ENCODE measurements around the gene MYH11. TPM values are rescaled to one million over a fixed set of nuclear protein-coding genes. Genes with fewer than 3 reads are reported as not detected.

MYH11 gene
- total and polyA plus RNA-seq, 8 donors = 47.3 to 208 (median 124) TPM

DNA sequence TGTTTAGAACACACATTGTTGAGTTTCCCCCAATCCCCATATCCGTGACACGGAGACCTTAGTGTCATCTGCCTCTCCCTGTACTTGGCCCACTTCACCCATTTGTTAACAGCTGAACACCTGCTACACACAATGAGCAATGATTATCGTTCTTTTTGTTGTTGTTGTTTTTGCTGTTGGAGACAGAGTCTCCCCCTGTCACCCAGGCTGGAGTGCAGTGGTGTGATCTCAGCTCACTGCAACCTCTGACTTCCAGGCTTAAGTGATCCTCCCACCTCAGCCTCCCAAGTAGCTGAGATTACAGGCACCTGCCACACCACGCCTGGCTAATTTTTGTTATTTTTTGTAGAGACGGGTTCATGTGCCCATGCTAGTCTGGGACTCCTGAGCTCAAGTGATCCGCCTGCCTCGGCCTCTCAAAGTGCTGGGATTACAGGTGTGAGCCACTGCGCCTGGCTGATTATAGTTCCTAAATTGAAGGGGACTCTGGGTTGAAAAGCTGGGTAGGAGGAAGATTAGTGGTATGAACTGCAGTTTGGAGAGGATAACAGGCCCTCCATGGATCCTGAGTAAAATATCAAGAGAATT, 185.2 kb downstream of the MYH11 start:
- TF ChIP-seq, protein P1, sequence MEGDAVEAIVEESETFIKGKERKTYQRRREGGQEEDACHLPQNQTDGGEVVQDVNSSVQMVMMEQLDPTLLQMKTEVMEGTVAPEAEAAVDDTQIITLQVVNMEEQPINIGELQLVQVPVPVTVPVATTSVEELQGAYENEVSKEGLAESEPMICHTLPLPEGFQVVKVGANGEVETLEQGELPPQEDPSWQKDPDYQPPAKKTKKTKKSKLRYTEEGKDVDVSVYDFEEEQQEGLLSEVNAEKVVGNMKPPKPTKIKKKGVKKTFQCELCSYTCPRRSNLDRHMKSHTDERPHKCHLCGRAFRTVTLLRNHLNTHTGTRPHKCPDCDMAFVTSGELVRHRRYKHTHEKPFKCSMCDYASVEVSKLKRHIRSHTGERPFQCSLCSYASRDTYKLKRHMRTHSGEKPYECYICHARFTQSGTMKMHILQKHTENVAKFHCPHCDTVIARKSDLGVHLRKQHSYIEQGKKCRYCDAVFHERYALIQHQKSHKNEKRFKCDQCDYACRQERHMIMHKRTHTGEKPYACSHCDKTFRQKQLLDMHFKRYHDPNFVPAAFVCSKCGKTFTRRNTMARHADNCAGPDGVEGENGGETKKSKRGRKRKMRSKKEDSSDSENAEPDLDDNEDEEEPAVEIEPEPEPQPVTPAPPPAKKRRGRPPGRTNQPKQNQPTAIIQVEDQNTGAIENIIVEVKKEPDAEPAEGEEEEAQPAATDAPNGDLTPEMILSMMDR (IDR thresholded peaks at IDR 0.05) = no peak
- Histone ChIP-seq H3K27ac (peak overlapping the region; percentile 91 to 98), H3K36me3 (peaks cover 0 to 45% of the 10 kb centered on the region in 2 donors), H3K4me3 (no peak overlapping the region), H3K4me1 (peaks cover 13 to 32% of the 10 kb centered on the region in 2 donors), H3K27me3 (no peaks in the 10 kb centered on the region), H3K9me3 (no peaks in the 10 kb centered on the region)
- intact Hi-C loops (cut with DNase I) = no loop called here
- ATAC-seq (no peak), DNase-seq (no peak)

DNA sequence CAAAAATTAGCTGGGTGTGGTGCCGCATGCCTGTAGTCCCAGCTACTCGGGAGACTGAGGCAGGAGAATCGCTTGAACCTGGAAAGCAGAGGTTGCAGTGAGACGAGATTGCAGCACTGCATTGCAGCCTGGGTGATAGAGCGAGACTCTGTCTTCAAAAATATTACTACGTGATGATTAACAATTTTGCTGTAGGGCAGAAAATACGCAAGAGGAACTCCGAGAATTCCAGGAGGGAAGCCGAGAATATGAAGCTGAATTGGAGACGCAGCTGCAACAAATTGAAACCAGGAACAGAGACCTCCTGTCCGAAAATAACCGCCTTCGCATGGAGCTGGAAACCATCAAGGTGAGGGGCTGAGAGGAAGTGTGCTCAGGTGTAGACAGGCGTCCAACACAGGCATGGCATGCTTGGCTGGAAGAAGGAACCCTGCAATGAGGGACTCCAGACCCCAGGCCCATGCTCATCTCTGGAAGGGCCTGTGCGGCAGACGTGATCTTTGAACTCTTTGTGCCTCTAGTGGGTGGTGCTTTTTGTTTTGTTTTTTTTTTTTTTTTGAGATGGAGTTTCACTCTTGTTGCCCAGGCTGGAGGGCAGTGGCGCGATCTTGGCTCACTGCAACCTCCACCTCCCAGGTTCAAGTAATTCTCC, 189.6 kb downstream of the MYH11 start:
- H3K9me3 ChIP-seq = no peaks in the 10 kb centered on the region
- peaks cover 3 to 15% of the 10 kb centered on the region in 2 donors for H3K4me1 ChIP-seq
- H3K27ac ChIP-seq = no peak overlapping the region
- intact Hi-C loops (cut with DNase I) = no loop called here
- TF ChIP-seq, protein P1 (IDR thresholded peaks at IDR 0.05) = no peak
- H3K4me3 ChIP-seq = no peak overlapping the region
- no peaks in the 10 kb centered on the region for H3K27me3 ChIP-seq
- peaks cover 0 to 64% of the 10 kb centered on the region in 2 donors for H3K36me3 ChIP-seq
- ATAC-seq = no peak
- DNase-seq = no peak

DNA sequence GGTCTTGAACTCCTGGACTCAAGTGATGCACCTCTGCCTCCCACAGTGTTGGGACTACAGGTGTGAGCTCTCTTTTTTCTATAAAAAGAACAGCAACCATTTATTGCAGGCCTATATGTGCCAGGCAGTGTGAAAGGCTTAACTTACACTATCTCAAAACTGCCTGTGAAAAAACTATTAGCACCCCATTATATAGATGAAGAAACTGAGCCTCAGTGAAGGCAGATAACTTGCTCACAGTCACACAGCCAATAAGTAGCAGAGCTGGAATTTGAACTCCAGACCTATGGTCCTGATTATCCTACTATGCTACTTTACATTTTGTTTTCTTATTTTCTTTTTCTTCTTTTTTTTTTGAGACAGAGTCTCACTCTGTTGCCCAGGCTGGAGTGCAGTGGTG, 191.7 kb downstream of the MYH11 start:
- H3K9me3 ChIP-seq = no peaks in the 10 kb centered on the region
- H3K36me3 ChIP-seq = peaks cover 0 to 59% of the 10 kb centered on the region in 2 donors
- no peak overlapping the region for H3K27ac ChIP-seq
- TF ChIP-seq, protein P1 (IDR thresholded peaks at IDR 0.05) = no peak
- ATAC-seq (no peak), DNase-seq (no peak)
- H3K27me3 ChIP-seq = no peaks in the 10 kb centered on the region
- H3K4me3 ChIP-seq = no peak overlapping the region
- intact Hi-C loops (cut with DNase I) = no loop called here
- no peaks in the 10 kb centered on the region for H3K4me1 ChIP-seq

DNA sequence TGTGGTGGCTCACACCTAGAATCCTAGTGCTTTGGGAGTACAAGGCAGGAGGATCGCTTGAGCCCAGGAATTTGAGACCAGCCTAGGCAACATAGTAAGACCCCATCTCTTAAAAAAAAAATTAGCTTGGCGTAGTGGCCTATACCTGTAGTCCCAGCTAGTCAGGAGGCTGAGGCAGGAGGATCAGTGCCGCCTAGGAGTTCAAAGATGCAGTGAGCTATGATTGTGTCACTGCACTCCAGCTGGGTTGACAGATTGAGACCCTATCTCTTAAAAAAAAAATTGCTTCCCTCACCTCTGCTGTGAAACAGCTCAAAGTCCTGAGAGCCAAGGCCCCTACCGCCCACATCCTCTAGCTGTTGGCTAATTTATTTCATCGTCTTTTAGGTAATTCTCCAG, 196.6 kb downstream of the MYH11 start:
- Histone ChIP-seq H3K9me3 (no peaks in the 10 kb centered on the region), H3K36me3 (peaks cover 0 to 10% of the 10 kb centered on the region in 2 donors), H3K4me1 (no peaks in the 10 kb centered on the region), H3K27ac (peak overlapping the region in 1 of 2 donors; percentile 0), H3K27me3 (no peaks in the 10 kb centered on the region), H3K4me3 (no peak overlapping the region)
- TF ChIP-seq, protein P1 (IDR thresholded peaks at IDR 0.05) = no peak
- ATAC-seq (no peak), DNase-seq (no peak)
- intact Hi-C loops (cut with DNase I) = no loop called here

DNA sequence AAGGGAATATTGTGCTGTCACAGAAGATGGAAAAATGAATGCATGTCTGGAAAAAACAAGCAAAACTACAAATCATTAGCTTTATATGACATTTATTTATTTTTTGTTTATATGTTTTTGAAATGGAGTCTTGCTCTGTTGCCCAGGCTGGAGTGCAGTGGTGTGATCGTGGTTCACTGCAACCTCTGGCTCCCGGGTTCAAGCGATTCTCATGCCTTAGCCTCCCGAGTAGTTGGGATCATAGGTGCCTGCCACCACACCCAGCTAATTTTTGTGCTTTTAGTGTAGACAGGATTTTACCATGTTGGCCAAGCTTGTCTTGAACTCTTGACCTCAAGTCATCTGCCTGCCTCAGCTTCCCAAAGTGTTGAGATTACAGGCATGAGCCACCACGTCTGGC, 198.3 kb downstream of the MYH11 start:
- H3K9me3 ChIP-seq = no peaks in the 10 kb centered on the region
- DNase-seq (no peak), ATAC-seq (no peak)
- H3K4me3 ChIP-seq = no peak overlapping the region
- TF ChIP-seq, protein P1 (IDR thresholded peaks at IDR 0.05) = no peak
- no peaks in the 10 kb centered on the region for H3K36me3 ChIP-seq
- H3K27me3 ChIP-seq = no peaks in the 10 kb centered on the region
- H3K4me1 ChIP-seq = no peaks in the 10 kb centered on the region
- no peak overlapping the region for H3K27ac ChIP-seq
- intact Hi-C loops (cut with DNase I) = no loop called here
